ENCODE results near the gene TRMO.

The TRMO gene

GRCh38 chr9:97938081-97938644 is 15.9 kb upstream of the TRMO start, which contains the start of gene HEMGN:
TSS of gene HEMGN (minus strand) at chr9:97938172. CDS start at chr9:97938136, 36 bp downstream.
- no peak for DNase-seq

GRCh38 chr9:97936998-97937397 is 14.7 kb upstream of the TRMO start:
- no peak for DNase-seq

GRCh38 chr9:97935276-97935675 is 13.0 kb upstream of the TRMO start:
- no peak for DNase-seq

GRCh38 chr9:97934321-97935115 is 12.2 kb upstream of the TRMO start:
- peak; percentile 25 for DNase-seq

- no peak for DNase-seq
These were observed 11.1 kb upstream of the TRMO start for GRCh38 chr9:97933297-97933998.

GRCh38 chr9:97930972-97931371 is 8.7 kb upstream of the TRMO start:
- DNase-seq = no peak

- no peak for DNase-seq
These were observed 6.8 kb upstream of the TRMO start for GRCh38 chr9:97928986-97929604.

GRCh38 chr9:97925497-97926334 is 3.4 kb upstream of the TRMO start:
- DNase-seq = no peak

GRCh38 chr9:97924386-97924785 is 2.1 kb upstream of the TRMO start:
- DNase-seq = no peak

- peak; percentile 68 for DNase-seq
These were observed 1.3 kb upstream of the TRMO start for GRCh38 chr9:97923529-97924108.

GRCh38 chr9:97919217-97919813 is 3.0 kb downstream of the TRMO start:
- DNase-seq = no peak

GRCh38 chr9:97918611-97919010 is 3.7 kb downstream of the TRMO start:
- DNase-seq = no peak

- DNase-seq = no peak
These were observed 10.3 kb downstream of the TRMO start for GRCh38 chr9:97911970-97912369.

GRCh38 chr9:97911528-97911927 is 10.8 kb downstream of the TRMO start:
- no peak for DNase-seq

- DNase-seq = no peak
These were observed 11.9 kb downstream of the TRMO start for GRCh38 chr9:97910357-97910756.

GRCh38 chr9:97908705-97909104 is 13.6 kb downstream of the TRMO start:
- DNase-seq = no peak

- no peak for DNase-seq
These were observed 14.7 kb downstream of the TRMO start for GRCh38 chr9:97907632-97908031.

- DNase-seq = no peak
These were observed 15.3 kb downstream of the TRMO start for GRCh38 chr9:97907046-97907445.

GRCh38 chr9:97906236-97906831 is 16.0 kb downstream of the TRMO start:
- no peak for DNase-seq

- DNase-seq = no peak
These were observed 17.1 kb downstream of the TRMO start for GRCh38 chr9:97905228-97905627.

- DNase-seq = no peak
These were observed 17.6 kb downstream of the TRMO start for GRCh38 chr9:97904725-97905124.
